Spleen (tissue), 7 donors: ENCODE data around the gene ALG10B.

Experiments used
- CTCF ChIP-seq, 11 experiments: fragments of 200-600 bp in 7 of 11; fragments of 450-650 bp in 4 of 11; sonication (generic) in 4 of 11; IDR thresholded peaks in 8 of 11; conservative IDR thresholded peaks in 3 of 11; 1 replicate in 7 of 11; 2 replicates in 4 of 11; pipeline versions ENCODE4 v1.4.0 to v1.8.0; 2016 to 2021; ENCODE audit warnings: antibody characterized with exemption in 11 of 11, inconsistent platforms in 4 of 11, mild to moderate bottlenecking in 1 of 11
- POLR2A ChIP-seq, 3 donors: fragments of 450-650 bp; IDR thresholded peaks; one replicate each; pipeline ENCODE4 v1.5.1; 2017; ENCODE audit warnings: antibody characterized with exemption in 3 of 3, mild to moderate bottlenecking in 1 of 3
- donor health status: DM: no; HTN: no; CAD: no; lungs with moderate emphysema.
- donor health status: DM: no; HTN: no; CAD: no.
- donor health status: DM: no; HTN: no; CAD: no.

- no peak for TF ChIP-seq POLR2A (IDR thresholded peaks at IDR 0.05)
- no peak for TF ChIP-seq CTCF (IDR thresholded peaks at IDR 0.05 in 8 of 11, conservative IDR thresholded peaks at IDR 0.05 in 3 of 11)
Observed at GRCh38 chr12:38332814-38333213, 16.2 kb downstream of the ALG10B start.
